Stimulated activated effector memory CD8-positive, alpha-beta T cell treated with anti-CD3 and anti-CD28 coated beads, Interleukin-12 subunit alpha, Interleukin-12 subunit beta, amount 100 ng/mL, for 72 hours (primary cell): ENCODE measurements around the gene TLR1.
"Not testable (repeated sequence)": the region's sequence is repeated elsewhere in the genome, so short reads cannot be mapped to it uniquely, and the experiment has no call there.

Experiments
- ATAC-seq: fragments of 150-1000 bp; cut with Tn5 transposase; 2 replicates; pipeline ENCODE4 v1.10.0; 2021
- DNase-seq, 2 donors: peaks; one replicate each; pipeline ENCODE4 v3.0.0; 2021 to 2022; ENCODE audit warnings: low spot score in 2 of 2
- H3K27ac Mint-ChIP-seq: one replicate; pipeline ENCODE4 v1.8.0; 2022; ENCODE audit warnings: mild to moderate bottlenecking, mixed read lengths
- H3K36me3 Mint-ChIP-seq: one replicate; pipeline ENCODE4 v1.8.0; 2022; ENCODE audit warnings: mild to moderate bottlenecking, mixed read lengths
- H3K4me1 Mint-ChIP-seq: one replicate; pipeline ENCODE4 v1.8.0; 2022; ENCODE audit warnings: mixed read lengths
- H3K4me3 Mint-ChIP-seq: one replicate; pipeline ENCODE4 v1.8.0; 2022; ENCODE audit warnings: mild to moderate bottlenecking, mixed read lengths
- H3K9me3 Mint-ChIP-seq: one replicate; pipeline ENCODE4 v1.8.0; 2022; ENCODE audit warnings: mixed read lengths

The TLR1 gene

DNA sequence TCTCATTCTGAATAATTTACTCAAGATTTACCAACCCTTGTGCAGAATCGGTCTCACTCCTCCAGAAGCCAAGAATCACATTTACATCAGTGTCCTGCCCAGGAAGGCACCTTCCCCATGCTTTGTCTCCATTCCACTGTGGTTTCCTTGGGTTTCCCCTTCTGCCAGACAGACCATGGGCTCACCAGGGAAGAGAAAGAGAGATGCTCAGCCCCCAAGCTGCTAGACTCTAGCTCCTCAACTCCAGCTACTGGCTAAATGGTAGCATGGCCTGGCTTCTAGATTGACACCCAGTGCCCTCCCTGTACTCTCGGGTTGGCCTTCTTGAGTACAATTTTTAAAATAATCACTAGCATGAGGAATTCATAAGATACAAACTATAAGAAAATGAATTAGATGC is 34.7 kb downstream of the TLR1 start:
- H3K4me3 Mint-ChIP-seq, result no peak overlapping the region
- ATAC-seq (no peak), DNase-seq (no peak)
- H3K27ac Mint-ChIP-seq, result no peak overlapping the region
- no peaks in the 10 kb centered on the region for H3K9me3 Mint-ChIP-seq
- H3K36me3 Mint-ChIP-seq, result no peaks in the 10 kb centered on the region
- H3K4me1 Mint-ChIP-seq, result no peaks in the 10 kb centered on the region

DNA sequence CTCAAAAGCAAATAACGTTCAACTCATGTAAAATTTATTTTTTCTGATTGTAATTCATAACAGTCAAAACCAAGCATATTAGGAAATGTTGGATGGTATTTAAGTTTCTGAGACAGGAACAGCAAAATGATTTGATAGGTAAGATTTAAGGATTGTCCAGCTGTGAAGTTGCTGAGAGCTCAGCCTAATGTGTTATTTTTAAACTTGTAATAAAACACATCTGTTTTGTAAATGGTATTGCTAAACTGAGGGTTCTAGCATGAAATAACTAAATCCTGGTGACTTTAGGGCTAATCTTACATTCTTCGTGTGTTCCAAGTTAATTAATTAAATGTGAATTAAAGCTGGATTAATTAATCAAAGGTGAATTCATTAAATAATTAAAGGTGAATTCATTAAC is 35.1 kb downstream of the TLR1 start:
- ATAC-seq (no peak), DNase-seq (no peak)
- Mint-ChIP-seq H3K9me3 (no peaks in the 10 kb centered on the region), H3K4me3 (no peak overlapping the region), H3K4me1 (no peaks in the 10 kb centered on the region), H3K36me3 (no peaks in the 10 kb centered on the region), H3K27ac (no peak overlapping the region)

DNA sequence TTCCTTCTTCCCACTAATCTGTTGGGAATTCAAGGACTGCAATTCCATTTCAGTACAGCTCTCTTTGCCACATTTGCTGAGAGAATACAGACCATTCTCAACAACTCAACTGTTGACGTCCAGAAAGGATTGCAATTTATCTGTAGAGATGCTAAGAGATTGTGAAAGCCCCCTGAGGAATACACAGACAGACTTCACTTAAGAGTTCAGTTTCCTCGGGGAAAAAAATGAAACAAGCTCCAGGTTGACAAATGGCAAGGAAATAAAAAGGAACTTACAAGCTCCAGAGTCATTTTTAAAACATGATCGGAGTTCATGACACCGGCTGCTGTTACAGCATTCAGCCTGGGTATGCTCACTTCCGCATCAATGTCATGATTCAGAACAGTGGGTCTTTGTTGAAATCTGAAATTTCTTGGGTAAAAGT is 35.6 kb downstream of the TLR1 start:
- no peak overlapping the region for H3K4me3 Mint-ChIP-seq
- no peak overlapping the region for H3K27ac Mint-ChIP-seq
- no peaks in the 10 kb centered on the region for H3K36me3 Mint-ChIP-seq
- no peak for ATAC-seq
- H3K9me3 Mint-ChIP-seq, result no peaks in the 10 kb centered on the region
- no peak for DNase-seq
- H3K4me1 Mint-ChIP-seq, result no peaks in the 10 kb centered on the region

DNA sequence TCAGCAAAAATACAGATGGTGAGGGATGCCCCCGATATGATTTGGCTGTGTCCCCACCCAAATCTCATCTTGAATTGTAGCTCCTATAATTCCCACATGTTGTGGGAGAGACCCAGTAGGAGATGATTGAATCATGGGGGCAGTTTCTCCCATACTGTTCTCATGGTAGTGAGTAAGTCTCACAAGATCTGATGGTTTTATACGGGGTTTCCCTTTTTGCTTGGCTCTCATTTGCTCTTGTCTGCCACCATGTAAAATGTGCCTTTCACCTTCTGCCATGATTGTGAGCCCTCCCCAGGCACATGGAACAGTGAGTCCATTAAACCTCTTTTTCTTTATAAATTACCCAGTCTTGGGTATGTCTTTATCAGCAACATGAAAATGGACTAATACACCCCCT is 37.7 kb downstream of the TLR1 start:
- ATAC-seq, H3K9me3 Mint-ChIP-seq, H3K4me1 Mint-ChIP-seq, DNase-seq, H3K27ac Mint-ChIP-seq, H3K4me3 Mint-ChIP-seq, H3K36me3 Mint-ChIP-seq: not testable (repeated sequence)

DNA sequence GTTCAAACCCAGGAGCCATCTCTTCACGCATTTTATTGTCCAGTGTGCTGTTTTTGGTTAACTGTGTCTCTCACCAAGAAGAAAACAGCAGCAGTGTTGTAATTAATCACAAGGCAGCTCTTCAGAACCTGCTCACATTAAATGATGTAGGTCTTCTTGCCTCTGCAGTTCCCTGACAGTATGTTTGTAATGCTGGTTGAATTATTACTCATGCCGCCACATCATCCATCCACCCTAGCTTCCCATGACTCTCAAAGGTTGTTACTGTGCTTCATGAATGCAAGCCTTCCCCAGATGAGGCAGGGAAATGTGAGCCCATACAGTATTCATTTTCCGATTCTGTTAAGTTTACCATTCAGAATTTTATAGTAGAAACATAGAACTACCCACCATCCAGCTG is 39.2 kb downstream of the TLR1 start:
- H3K4me1 Mint-ChIP-seq, result no peaks in the 10 kb centered on the region
- peak; percentile 36 for ATAC-seq
- H3K27ac Mint-ChIP-seq, result no peak overlapping the region
- H3K36me3 Mint-ChIP-seq, result no peaks in the 10 kb centered on the region
- H3K9me3 Mint-ChIP-seq, result no peaks in the 10 kb centered on the region
- no peak overlapping the region for H3K4me3 Mint-ChIP-seq
- DNase-seq, result no peak

DNA sequence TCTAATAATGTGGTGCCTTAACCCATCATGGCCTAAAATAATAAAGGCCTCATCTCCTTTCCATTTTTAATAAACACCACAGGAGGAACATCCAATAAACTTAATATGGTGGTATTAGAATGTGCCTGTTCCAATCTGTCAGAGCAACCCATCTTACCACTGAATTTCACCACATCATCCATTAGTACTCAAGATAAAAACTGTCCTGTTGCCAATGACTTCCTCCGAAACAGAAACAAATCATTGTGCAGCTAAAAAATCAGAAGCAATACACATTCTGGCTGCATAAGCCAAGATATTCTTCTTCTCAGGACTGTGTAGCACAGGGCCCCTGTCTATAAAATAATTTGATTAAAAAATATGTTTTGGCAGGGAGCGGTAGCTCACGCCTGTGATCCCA is 40.3 kb downstream of the TLR1 start:
- no peaks in the 10 kb centered on the region for H3K9me3 Mint-ChIP-seq
- no peaks in the 10 kb centered on the region for H3K36me3 Mint-ChIP-seq
- ATAC-seq (no peak), DNase-seq (no peak)
- H3K4me3 Mint-ChIP-seq, result no peak overlapping the region
- no peak overlapping the region for H3K27ac Mint-ChIP-seq
- H3K4me1 Mint-ChIP-seq, result no peaks in the 10 kb centered on the region

- no peak for DNase-seq
- no peaks in the 10 kb centered on the region for H3K36me3 Mint-ChIP-seq
- no peaks in the 10 kb centered on the region for H3K4me1 Mint-ChIP-seq
- no peak overlapping the region for H3K4me3 Mint-ChIP-seq
- no peak for ATAC-seq
- no peak overlapping the region for H3K27ac Mint-ChIP-seq
- no peaks in the 10 kb centered on the region for H3K9me3 Mint-ChIP-seq
Observed at GRCh38 chr4:38762560-38762959, 42.0 kb downstream of the TLR1 start.

DNA sequence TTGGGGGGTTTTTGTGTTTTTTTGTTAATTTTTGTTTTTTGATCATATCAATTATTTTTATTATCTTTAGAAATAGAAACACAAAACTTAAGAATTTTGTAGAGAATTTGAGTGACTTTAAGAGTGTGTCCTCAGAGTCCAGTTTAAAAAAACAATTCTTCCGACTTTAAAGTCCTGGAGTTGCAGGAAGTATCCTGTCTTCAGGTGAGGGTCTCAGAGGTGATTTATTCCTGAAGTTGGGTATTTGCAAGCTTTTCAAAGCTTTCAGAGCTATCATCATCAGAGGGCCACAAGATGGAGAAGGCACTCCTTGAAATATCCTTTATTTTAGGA is 44.8 kb downstream of the TLR1 start:
- Mint-ChIP-seq H3K36me3 (no peaks in the 10 kb centered on the region), H3K4me3 (no peak overlapping the region), H3K9me3 (no peaks in the 10 kb centered on the region), H3K27ac (no peak overlapping the region), H3K4me1 (no peaks in the 10 kb centered on the region)
- DNase-seq, result no peak
- ATAC-seq, result no peak

- H3K27ac Mint-ChIP-seq, result no peak overlapping the region
- DNase-seq (peak; percentile 15 to 81), ATAC-seq (peak; percentile 74)
- H3K9me3 Mint-ChIP-seq, result no peaks in the 10 kb centered on the region
- no peak overlapping the region for H3K4me3 Mint-ChIP-seq
- H3K36me3 Mint-ChIP-seq, result no peaks in the 10 kb centered on the region
- no peaks in the 10 kb centered on the region for H3K4me1 Mint-ChIP-seq
Observed at GRCh38 chr4:38759113-38759789, 45.3 kb downstream of the TLR1 start.

- H3K36me3 Mint-ChIP-seq, result no peaks in the 10 kb centered on the region
- ATAC-seq, result no peak
- H3K4me3 Mint-ChIP-seq, result no peak overlapping the region
- H3K9me3 Mint-ChIP-seq, result no peaks in the 10 kb centered on the region
- DNase-seq, result no peak
- H3K4me1 Mint-ChIP-seq, result no peaks in the 10 kb centered on the region
- H3K27ac Mint-ChIP-seq, result no peak overlapping the region
Observed at GRCh38 chr4:38757945-38758600, 46.5 kb downstream of the TLR1 start.

DNA sequence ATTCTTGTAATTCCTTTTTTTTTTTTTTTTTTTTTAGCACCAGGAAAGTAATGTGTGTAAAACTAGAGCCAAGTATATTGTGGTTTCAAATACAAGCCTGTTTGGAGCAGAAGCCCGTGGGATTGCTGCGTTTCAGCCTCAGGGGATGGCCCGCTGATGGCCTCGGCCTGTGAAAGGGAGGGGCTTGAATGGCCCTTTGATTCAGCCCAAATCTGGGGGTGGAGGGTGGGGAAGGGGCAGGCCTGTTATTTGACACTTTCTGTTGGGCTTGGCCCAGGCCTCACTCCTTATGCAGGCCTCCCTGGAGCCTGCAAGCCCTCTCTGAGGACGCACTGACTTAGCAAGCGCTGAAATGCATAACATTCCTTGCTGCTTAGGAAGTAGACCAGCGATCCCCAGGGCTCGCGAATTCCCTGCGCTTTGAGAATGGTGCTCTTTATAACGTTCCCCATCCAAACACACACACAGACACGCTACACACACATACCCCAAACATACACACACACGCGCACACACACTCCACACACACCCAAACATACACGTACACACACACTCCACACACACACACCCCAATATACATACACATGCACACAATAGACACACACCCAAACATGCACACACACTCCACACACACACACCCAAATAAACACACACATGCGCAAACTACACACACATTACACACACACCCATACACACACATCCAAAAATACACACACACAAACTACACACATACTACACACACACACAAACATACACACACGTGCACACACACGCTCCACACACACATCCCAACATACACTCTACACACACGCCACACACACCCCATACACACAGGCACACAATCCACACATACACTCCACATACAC is 51.4 kb downstream of the TLR1 start:
- ATAC-seq, result no peak
- Mint-ChIP-seq H3K9me3 (peaks cover 3% of the 10 kb centered on the region), H3K4me1 (peaks cover 12% of the 10 kb centered on the region), H3K27ac (no peak overlapping the region), H3K4me3 (no peak overlapping the region), H3K36me3 (no peaks in the 10 kb centered on the region)
- DNase-seq, result no peak

DNA sequence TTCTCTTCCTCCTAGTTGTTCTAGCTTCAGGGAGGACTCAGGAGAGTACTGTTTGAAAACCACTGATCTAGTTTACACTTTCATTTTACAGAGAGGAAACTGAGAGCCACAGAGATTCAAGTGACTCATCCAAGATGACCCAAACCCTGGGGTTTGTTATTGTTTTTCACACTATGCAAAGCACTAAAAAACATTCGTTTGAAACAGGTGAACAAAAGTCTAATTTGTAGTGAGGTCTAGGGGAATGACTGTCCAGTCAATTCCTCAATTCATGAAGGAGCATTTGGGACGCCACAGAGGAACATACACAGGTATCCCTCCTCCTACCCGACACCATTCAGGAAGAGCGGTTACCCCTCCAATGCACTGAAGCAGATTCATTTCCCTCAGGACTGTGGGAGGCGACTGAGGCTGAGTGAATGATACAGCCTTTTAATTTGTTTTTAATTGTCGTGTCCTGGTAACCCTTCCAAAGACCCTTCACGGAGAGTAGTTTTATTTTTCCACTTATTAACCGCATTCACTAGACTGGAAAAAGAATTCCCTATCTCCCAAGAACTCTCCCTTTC is 52.1 kb downstream of the TLR1 start:
- Mint-ChIP-seq H3K4me1 (peaks cover 12% of the 10 kb centered on the region), H3K36me3 (no peaks in the 10 kb centered on the region), H3K9me3 (peaks cover 3% of the 10 kb centered on the region), H3K27ac (no peak overlapping the region), H3K4me3 (no peak overlapping the region)
- DNase-seq (no peak), ATAC-seq (peak; percentile 95)

- ATAC-seq (no peak), DNase-seq (no peak)
- peaks cover 12% of the 10 kb centered on the region for H3K4me1 Mint-ChIP-seq
- no peak overlapping the region for H3K4me3 Mint-ChIP-seq
- H3K27ac Mint-ChIP-seq, result no peak overlapping the region
- H3K36me3 Mint-ChIP-seq, result no peaks in the 10 kb centered on the region
- peaks cover 8% of the 10 kb centered on the region for H3K9me3 Mint-ChIP-seq
Observed at GRCh38 chr4:38751341-38752010, 53.1 kb downstream of the TLR1 start.

GRCh38 chr4:38749336-38749735 is 55.3 kb downstream of the TLR1 start:
- DNase-seq, result no peak
- no peak overlapping the region for H3K27ac Mint-ChIP-seq
- H3K9me3 Mint-ChIP-seq, result peaks cover 8% of the 10 kb centered on the region
- no peak overlapping the region for H3K4me3 Mint-ChIP-seq
- H3K4me1 Mint-ChIP-seq, result peaks cover 12% of the 10 kb centered on the region
- H3K36me3 Mint-ChIP-seq, result no peaks in the 10 kb centered on the region
- ATAC-seq, result no peak

GRCh38 chr4:38747629-38748028 is 57.0 kb downstream of the TLR1 start:
- Mint-ChIP-seq H3K27ac (no peak overlapping the region), H3K4me3 (no peak overlapping the region), H3K36me3 (no peaks in the 10 kb centered on the region), H3K9me3 (peaks cover 8% of the 10 kb centered on the region), H3K4me1 (peaks cover 18% of the 10 kb centered on the region)
- ATAC-seq (no peak), DNase-seq (no peak)
